ENCODE results near the gene RNF112.

- TF ChIP-seq CTCF (IDR thresholded peaks at IDR 0.05) = no peak
- TF ChIP-seq POLR2A (IDR thresholded peaks at IDR 0.05) = no peak
- TF ChIP-seq POLR2AphosphoS5 (IDR thresholded peaks at IDR 0.05) = no peak
These were observed 599 bp downstream of the RNF112 start for GRCh38 chr17:19411631-19412030.

Measured in upper lobe of left lung (tissue), 4 donors.